Cardiac fibroblast (primary cell): ENCODE measurements around the gene SH2D2A.

Experiments
- DNase-seq, 2 donors: peaks; one replicate each; pipeline versions ENCODE4 v3.0.0 to v3.0.0-alpha.2; 2010; ENCODE audit warnings: low read depth in 2 of 2
- H3K4me3 ChIP-seq, 2 donors: replicated peaks in 1 of 2; 1 replicate in 1 of 2; 2 replicates in 1 of 2; pipeline ENCODE4 v1.5.1; 2011; ENCODE audit warnings: low read depth in 2 of 2, low read length in 2 of 2, mild to moderate bottlenecking in 2 of 2, moderate library complexity in 1 of 2
- TF ChIP-seq, protein P1 (sequence below): IDR thresholded peaks from one replicate; pipeline ENCODE4 v1.5.1; 2011; ENCODE audit warnings: low read depth, mild to moderate bottlenecking, low read length, inconsistent platforms

Gene SH2D2A

DNA sequence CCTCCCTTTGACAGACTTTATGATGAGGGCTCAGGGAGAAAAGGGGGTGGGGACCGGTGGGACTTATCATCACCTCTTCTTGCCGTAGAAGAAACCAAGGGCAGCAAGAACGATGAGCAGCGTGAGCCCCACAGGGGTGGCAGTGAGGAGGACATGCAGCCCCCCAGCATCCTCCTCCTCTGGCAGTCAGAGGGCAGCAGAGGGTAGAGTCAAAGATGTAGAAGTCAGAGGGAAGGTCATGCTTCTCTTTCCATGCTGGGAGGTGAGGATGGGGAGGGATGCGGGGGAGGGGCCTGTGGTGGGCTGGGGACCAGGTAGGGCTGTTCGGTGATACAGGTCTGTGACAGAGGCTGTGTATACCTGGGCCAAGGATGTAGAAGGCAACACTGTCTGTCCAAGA, 27.5 kb upstream of the SH2D2A start:
- no peak for DNase-seq
- TF ChIP-seq, protein P1, sequence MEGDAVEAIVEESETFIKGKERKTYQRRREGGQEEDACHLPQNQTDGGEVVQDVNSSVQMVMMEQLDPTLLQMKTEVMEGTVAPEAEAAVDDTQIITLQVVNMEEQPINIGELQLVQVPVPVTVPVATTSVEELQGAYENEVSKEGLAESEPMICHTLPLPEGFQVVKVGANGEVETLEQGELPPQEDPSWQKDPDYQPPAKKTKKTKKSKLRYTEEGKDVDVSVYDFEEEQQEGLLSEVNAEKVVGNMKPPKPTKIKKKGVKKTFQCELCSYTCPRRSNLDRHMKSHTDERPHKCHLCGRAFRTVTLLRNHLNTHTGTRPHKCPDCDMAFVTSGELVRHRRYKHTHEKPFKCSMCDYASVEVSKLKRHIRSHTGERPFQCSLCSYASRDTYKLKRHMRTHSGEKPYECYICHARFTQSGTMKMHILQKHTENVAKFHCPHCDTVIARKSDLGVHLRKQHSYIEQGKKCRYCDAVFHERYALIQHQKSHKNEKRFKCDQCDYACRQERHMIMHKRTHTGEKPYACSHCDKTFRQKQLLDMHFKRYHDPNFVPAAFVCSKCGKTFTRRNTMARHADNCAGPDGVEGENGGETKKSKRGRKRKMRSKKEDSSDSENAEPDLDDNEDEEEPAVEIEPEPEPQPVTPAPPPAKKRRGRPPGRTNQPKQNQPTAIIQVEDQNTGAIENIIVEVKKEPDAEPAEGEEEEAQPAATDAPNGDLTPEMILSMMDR, result no peak
- no peak overlapping the region for H3K4me3 ChIP-seq

DNA sequence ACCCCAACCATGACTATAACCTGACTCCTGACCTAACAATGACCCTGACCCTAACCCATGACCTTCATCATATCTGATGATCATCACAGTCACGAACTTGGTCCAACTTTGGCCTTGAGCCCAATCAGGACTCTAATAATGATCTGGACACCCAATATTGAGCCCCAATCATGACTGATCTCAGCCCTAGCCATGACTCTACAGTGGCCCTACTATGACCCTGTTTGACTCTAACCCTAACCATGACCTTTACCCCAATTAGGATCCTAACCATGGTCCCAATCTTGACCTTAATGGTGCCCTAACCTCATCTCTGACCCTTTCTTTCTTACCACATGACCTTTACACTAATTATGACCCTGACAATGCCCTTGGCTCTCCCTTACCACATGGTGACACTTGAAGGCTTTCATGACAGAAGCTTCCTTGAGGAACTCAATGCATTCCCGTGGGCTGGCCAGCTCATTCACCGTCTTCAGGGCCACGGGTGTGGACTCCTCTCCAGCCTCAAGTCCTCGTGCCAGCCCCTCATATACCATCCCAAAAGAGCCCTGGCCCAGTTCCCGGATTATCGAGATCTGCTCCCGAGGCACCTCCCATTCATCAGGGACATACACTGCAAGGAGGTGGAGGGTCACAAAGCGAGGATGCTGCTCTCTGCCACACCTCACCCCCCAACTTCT, 26.1 kb upstream of the SH2D2A start:
- TF ChIP-seq, protein P1, result no peak
- H3K4me3 ChIP-seq, result no peak overlapping the region
- DNase-seq, result no peak

DNA sequence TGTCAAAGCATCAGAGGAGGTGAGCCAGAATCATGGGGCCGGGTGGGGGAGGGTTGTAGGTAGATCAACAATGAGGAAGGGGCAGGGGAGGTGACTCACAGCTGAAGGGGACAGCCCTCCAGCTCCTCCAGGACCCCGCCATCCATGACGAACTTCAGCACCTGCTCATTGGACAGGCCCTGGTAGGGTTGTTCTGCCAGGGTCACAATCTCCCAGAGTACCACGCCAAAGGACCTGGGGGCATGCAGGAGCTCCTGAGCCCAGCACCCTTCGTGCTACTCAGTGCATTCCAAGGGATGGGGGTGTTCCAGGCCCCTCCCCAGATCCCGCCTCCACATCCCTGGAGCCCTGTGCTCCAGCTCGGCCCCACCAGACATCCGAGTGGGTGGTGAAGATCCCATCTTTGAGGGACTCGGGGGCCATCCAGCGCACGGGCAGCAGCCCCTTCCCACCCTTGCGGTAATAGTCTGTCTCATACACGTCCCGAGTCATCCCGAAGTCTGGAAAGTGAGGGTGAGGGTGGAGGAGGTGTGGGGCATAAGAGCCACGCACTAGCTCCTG, 24.7 kb upstream of the SH2D2A start:
- no peak overlapping the region for H3K4me3 ChIP-seq
- TF ChIP-seq, protein P1, result no peak
- no peak for DNase-seq

DNA sequence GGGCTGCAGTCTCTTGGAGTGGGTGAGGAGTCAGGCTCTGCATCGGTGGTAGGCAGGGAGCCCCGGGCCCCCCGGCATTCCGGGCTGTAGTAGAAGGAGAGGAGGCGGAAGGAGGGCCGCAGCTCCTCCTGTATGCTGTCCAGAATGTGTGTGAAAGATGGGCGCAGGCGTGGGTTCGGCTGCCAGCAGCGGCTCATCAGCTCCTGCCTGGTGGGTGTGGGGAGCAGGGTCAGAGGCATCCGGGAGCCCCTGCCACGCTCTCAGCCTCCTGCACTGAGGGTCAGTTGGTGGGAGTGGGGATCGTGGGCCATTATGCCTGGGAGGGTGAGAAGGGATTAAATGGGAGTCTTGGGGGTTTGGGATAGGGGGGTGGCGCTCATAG, 24.2 kb upstream of the SH2D2A start:
- DNase-seq, result no peak
- TF ChIP-seq, protein P1, result no peak
- H3K4me3 ChIP-seq, result no peak overlapping the region

DNA sequence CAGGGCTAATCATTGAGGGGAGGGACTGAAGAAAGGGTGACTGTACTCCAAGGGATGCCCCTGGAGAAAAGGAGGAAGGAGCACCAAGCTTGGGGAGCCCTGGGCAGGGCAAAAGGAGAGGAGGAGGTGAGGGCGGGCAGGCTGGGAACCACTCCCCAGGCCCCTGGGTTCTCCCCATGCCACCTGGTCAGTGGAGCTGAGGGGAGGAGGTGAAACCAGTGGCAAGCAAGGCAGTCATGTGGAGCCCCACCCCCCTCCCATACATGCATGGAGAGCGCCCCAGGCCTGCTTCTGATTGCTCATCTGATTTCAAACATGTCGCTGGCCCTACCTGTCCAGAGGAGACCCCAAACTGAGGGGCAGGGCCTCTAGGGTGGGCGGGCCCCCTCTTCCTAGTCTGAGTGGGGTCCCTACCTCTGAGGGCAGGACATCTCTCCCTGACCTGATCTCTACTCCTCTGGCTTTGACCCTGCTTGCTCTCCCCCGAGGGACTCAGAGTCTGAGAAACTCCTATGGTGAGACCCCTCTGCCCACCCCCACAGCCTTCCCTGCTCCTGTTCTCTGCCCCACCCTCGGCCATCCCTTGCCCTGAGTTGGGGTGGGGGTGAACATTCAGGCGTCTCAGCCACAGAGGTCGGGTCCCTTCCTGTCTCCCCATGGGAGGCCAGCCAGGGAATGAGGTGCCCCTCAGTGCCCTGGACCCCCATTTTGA, 23.7 kb upstream of the SH2D2A start:
- no peak overlapping the region for H3K4me3 ChIP-seq
- TF ChIP-seq, protein P1, result no peak
- no peak for DNase-seq

DNA sequence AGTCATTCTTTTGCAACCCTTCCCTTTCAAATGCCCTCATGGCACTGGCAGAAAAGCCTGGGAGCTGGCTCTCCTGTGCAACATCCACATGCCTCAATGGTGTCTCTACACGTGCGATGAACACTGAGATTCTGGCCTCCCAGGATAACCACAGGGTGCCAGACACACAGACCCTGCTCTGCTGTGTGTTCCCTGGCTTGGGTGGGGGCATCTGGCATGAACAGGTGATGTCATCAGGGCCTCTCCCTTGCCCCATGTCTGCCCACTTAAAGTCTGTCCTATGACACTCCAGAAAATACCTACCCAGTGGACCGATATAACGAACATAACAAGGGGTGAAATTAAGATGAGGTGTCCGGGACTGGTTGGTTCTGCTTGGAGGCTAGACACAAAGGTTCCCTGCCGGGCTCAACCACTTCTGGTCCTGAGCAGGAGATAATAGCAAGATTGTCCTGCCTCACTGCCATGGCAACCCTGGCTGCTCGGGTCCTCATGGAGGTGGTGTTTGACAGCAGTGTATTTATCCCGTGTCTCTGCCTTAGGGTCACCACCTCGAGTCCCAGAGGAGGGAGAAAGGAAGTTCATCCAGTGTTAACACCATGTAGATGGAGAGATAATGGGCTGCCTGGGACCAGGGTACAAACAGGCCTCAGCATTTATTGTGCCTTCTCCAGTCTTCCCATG, 22.9 kb upstream of the SH2D2A start:
- DNase-seq, result no peak
- TF ChIP-seq, protein P1, result no peak
- H3K4me3 ChIP-seq, result no peak overlapping the region
